ENCODE measurements around the gene RNASE11. TPM values are rescaled to one million over a fixed set of nuclear protein-coding genes. Genes with fewer than 3 reads are reported as not detected.

Gene RNASE11
- total RNA-seq, 4 donors from 2014 or later: not detected

- Histone ChIP-seq H3K36me3 (no peaks in the 10 kb centered on the region), H3K4me3 (replicated peaks in 1 of 3) (peak overlapping the region; percentile 37 to 84 (median 72)), H3K27me3 (no peaks in the 10 kb centered on the region), H3K27ac (peak overlapping the region; percentile 29 to 88 (median 84)), H3K4me1 (no peaks in the 10 kb centered on the region), H3K9me3 (no peaks in the 10 kb centered on the region)
- intact Hi-C loops (cut with DNase I): loop anchor here (5.0 kb wide), 4 partner anchors 73 to 287 kb away; partner anchors contain the start of genes RNASE4 and TEP1
- 0 to 2% methylated on average over 34 to 39 of the region's 44 CpGs for WGBS, 2 donors
- no peak for TF ChIP-seq POLR2A (IDR thresholded peaks at IDR 0.05)
- peak; percentile 53 to 100 (median 92) for TF ChIP-seq CTCF (IDR thresholded peaks at IDR 0.05)
- peak; percentile 71 to 72 for DNase-seq
Measured at GRCh38 chr14:20609215-20610001, 21.6 kb upstream of the RNASE11 start.

GRCh38 chr14:20608383-20609110 lies 20.7 kb upstream of the RNASE11 start:
- intact Hi-C loops (cut with DNase I): loop anchor here (5.0 kb wide), 3 partner anchors 81 to 286 kb away; partner anchors contain the start of gene TEP1
- Histone ChIP-seq H3K4me1 (no peaks in the 10 kb centered on the region), H3K9me3 (no peaks in the 10 kb centered on the region), H3K4me3 (replicated peaks in 1 of 3) (no peak overlapping the region), H3K36me3 (no peaks in the 10 kb centered on the region), H3K27ac (no peak overlapping the region), H3K27me3 (no peaks in the 10 kb centered on the region)
- 66 to 72% methylated on average over 7 of the region's 7 CpGs for WGBS, 2 donors
- DNase-seq: no peak
- no peak for TF ChIP-seq CTCF (IDR thresholded peaks at IDR 0.05)

- Histone ChIP-seq H3K27me3 (no peaks in the 10 kb centered on the region), H3K4me1 (no peaks in the 10 kb centered on the region), H3K27ac (no peak overlapping the region), H3K4me3 (replicated peaks in 1 of 3) (no peak overlapping the region), H3K36me3 (no peaks in the 10 kb centered on the region), H3K9me3 (no peaks in the 10 kb centered on the region)
- DNase-seq: no peak
- 59 to 71% methylated on average over 5 of the region's 5 CpGs for WGBS, 2 donors
- intact Hi-C loops (cut with DNase I): loop anchor here (5.0 kb wide), 3 partner anchors 80 to 285 kb away; partner anchors contain the start of gene TEP1
- TF ChIP-seq POLR2A (IDR thresholded peaks at IDR 0.05): no peak
- TF ChIP-seq CTCF (IDR thresholded peaks at IDR 0.05): no peak
Measured at GRCh38 chr14:20607617-20608016, 19.8 kb upstream of the RNASE11 start.

GRCh38 chr14:20606902-20607242 lies 19.1 kb upstream of the RNASE11 start:
- no peak for DNase-seq
- Histone ChIP-seq H3K4me1 (no peaks in the 10 kb centered on the region), H3K9me3 (no peaks in the 10 kb centered on the region), H3K27ac (no peak overlapping the region), H3K27me3 (no peaks in the 10 kb centered on the region), H3K36me3 (no peaks in the 10 kb centered on the region), H3K4me3 (replicated peaks in 1 of 3) (no peak overlapping the region)
- TF ChIP-seq POLR2A (IDR thresholded peaks at IDR 0.05): no peak
- TF ChIP-seq CTCF (IDR thresholded peaks at IDR 0.05): no peak
- 85% methylated on average over 2 of the region's 2 CpGs for WGBS, 2 donors
- intact Hi-C loops (cut with DNase I): loop anchor here (5.0 kb wide), 3 partner anchors 80 to 285 kb away; partner anchors contain the start of gene TEP1
